ENCODE data around the gene RXFP4.

Gene RXFP4

DNA sequence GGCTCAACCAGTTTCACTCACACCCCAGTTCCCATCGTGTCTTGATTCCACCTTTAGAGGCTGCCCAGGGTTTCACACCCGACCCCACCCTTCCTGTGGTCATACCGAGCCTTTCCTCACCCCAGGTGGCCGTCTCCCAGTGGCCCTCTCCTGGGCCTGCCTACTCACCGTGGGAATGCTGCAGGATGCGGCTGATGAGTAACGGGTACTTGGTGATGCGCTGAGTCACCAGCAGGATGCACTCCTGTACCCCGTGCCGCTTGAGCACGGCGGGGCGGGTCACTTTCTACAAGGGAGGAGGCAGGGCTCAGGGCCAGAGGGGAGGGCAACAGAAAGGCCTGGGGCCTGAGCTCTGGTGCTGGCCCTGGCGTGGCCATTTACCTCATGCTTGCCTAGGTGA is 20.5 kb downstream of the RXFP4 start:
- peak; percentile 89 for DNase-seq

GRCh38 chr1:155962599-155963211 is 21.3 kb downstream of the RXFP4 start:
- DNase-seq, result no peak

DNA sequence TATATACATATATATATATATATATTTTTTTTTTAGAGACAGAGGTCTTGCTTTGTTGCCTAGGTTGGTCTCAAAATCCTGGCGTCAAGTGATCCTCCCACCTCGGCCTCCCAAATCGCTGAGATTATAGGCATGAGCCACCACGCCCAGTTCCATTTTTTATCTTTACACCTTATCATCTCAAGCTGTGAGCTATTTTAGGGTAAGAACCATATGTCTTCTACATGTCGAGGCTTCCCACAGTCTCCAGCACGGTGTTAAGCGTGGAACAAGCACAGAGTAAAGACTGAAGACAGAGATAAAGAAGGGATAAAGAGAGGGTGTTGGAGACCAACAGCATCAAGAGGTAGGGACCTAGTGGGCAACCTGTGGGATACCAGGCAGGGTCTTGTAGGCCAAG is 22.8 kb downstream of the RXFP4 start:
- DNase-seq, result no peak

DNA sequence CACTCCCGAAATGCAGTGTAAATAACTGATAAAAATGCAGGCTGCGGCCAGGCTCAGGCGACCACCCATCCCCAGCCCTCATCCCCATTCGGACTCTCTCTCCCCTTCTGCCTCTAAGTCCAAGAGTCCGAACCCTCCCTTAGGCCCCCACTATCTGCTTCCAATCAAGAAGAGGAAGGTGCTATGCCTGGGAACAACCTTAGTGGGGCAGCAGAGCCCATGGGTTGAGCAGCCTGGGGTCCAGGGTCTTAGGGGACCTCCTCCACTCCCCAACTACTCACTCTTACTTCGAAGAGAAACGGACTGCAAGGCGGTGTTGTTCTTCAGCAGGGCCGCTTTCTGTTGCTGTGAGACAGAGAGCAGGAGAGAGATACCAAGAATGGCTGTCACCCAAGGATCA is 24.7 kb downstream of the RXFP4 start:
- no peak for DNase-seq

- no peak for DNase-seq
Measured at GRCh38 chr1:155966750-155967149, 25.3 kb downstream of the RXFP4 start.

- no peak for DNase-seq
Measured at GRCh38 chr1:155967341-155968050, 26.1 kb downstream of the RXFP4 start.

- no peak for DNase-seq
Measured at GRCh38 chr1:155968051-155968400, 26.6 kb downstream of the RXFP4 start.

- DNase-seq, result peak; percentile 79
Measured at GRCh38 chr1:155968670-155969069, 27.2 kb downstream of the RXFP4 start.

GRCh38 chr1:155969377-155969791 is 27.9 kb downstream of the RXFP4 start:
- DNase-seq, result no peak

DNA sequence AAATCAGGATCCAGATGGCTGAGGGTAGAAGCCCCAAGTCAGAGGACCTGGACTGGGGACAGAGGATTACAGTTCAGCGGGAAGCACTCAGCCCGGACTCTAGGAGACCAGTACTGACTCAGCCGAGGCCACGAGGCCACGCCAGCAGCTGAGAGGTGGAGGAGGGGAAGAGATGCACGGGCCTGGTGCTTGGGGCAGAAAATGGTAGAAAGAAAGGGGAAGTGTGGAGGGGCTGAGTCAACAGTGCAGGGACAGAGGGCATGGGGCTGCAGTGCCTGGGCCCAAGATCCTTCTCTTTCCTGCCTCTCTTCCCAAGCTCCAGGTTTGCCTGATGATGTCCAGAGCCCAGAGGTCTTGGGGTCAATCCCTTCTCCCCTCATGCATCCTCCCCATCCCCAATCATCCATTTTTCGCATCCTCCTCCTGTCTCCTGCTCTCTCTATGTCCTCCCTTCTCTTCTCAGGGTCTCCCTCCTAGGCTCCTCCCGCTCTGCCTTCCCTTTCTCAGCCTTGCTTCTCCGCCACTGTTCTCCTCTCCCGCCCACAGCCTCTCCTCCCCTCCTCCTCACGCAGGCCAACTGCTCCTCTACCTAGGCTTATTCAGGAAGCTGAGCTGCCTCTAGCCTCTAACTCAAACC is 29.2 kb downstream of the RXFP4 start:
- DNase-seq, result peak; percentile 73

DNA sequence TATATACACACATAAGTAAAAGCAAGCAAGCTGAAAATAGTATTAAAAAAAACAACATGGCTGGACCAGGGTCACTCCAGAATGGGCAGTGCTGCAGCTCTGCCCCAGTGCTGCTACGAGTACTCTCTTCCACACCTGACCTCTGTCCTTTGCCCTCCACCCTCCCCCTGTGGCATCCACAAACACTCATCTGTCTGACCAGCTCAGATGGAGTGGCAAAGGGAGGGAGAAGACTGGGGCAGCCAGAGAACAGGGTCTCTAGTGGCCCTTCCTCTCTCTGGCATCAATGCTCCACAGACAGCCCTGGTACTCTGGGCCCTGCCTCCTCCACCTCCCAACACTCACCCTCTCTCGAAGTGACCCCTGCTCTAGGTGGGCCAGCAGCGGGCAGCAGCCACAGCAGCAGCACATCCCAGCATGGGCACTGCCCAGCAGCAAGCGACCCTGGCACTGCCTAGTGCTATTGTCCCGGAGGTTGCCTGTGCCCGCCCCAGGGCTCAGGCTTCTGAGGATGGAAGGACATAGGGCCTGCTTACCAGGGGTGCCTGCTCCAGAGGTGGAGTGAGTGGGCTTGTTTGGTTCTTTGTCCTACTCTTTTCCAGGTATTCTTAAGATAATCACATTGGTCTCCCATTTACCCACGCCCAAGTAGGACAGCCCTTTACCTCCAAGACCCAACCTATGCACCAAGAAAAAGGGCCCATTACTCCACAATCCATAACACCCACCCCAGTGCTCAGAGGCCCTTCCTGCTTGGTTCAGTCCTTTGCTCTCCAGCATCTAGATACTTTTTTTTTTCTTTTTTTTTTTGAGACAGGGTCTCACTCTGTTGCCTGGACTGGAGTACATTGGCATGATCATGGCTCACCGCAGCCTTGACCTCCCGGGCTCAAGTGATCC is 30.7 kb downstream of the RXFP4 start:
- no peak for DNase-seq

DNA sequence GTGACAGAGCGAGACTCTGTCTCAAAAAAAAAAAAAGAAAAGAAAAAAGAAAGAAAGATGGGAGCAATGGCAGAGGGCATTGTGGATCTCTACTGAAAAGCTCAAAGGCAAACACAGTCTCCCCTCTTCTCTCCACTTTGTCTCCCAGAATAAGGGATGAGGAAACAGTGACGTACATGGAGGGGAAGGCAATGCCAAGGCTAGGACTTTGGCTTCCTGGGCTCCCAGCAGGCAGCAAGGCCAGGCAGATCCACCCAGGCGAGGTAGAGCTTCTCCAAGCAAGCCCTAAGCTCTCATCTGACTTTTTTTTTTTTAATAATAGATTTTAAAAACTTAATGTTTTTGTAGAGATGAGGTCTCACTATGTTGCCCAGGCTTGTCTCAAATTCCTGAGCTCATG is 32.3 kb downstream of the RXFP4 start:
- no peak for DNase-seq

DNA sequence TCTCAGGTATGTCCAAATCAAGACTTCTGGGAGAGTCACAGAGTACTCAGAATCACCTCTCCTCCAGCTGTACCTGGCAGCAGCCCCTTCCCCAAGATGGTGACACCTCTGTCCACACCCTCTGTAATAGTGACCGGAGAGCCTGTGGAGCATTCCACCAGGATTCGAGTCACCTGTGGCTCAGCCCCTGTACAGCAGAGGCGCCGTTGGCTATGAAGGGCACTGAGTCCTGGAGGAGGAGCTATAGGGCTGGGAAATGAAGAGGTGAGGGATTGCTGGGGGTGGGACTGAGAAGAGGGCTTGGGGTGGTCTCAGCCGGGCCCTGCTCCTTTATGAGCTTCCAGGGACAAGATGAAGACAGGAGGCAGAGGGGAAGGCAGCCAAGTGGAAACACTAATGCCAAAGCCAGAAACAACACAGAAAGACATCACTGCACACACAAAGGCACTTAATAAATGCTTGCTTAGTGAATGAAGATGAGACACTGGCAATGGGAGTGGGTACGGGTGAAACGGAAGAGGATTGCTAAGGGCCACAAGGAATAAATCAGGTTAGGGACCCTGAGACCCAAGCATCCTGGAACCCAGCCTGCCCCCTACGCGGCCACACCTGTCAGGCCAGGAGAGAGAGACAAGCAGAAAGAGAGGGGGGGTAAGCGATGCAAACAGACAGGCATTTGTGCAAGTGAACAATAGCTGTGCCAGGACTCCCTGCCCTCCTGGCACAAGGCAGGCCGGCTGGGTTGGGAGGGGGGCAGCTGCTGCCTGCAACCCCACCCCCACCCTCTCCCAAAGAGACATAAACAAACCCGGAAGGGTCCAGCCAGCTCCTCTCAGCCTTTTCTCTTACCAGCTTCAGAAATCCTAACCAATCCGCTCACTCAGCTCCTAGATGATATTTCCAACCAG is 33.0 kb downstream of the RXFP4 start:
- no peak for DNase-seq

DNA sequence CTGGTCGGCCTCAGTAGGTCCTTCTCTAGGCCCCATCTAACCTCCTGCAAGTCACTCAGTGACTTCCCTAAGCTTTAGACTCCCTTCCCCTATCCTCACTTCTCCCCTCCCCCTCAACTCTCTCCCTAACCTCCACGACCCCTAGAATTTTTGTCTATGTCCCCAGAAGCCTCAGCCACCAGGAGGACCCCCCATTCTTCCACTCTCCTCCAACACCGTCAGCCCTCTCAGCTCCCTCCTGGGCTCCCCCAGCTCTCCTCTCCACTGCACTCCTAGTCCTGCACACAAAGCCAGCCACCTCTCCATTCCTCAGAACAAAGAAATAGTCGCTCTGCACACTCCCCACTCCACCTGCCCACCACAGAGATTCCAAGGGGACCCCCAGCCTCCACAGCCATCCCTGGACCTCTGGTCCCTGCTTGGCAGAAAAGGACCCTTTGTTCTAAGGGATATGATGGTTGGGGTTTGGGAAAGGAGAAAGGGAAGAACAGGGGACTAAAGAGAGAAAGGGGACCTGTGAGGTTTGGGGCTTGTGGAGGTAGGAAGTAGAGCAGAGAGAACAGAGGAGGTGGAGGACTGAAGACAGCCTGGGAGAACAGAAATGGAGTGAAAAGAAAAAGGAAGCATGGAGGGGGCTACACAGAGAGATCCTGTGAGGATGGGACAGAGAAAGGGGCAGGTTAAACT is 34.1 kb downstream of the RXFP4 start:
- DNase-seq, result no peak

DNA sequence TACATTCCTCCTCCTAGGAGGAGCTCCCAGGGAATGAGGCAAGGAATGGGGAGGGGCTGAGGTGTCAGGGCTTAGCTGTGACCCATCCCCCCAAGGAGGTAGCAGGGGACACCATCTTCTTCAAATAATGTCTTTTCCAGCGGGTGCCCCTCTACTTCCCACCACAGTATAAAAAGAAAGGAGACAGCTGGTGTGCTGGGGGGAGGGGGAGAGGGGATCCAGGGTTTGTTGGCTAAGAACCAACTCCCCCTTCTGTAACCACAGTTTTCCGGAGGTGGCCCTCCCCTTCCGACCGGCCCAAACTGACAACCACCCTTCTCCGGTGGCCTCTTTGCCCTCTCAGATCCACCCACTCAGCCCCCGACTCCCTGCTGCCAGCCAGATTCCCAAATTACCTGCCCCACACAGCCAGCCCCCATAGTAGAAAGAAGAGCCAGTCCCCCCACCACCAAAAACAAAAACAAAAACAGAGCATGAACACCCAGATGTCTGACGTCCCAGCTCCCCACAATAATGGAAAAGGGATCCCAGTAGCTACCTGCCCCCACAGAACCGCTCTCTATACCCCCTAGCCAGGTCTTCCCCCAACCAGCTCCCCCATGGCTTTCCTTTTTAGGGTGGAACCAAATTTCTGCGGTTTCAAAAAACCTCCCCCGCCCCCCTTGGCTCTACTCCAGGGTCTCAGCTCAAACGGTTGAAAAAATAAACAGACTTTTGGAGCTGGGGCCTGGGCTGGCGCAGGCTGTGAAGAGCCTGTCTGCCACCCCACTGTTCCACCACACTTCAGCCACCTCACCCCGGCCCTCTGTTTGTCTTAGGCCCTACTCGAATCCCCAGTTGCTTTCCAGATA is 34.8 kb downstream of the RXFP4 start:
- peak; percentile 87 for DNase-seq

- DNase-seq, result no peak
Measured at GRCh38 chr1:155976913-155977689, 35.7 kb downstream of the RXFP4 start.

DNA sequence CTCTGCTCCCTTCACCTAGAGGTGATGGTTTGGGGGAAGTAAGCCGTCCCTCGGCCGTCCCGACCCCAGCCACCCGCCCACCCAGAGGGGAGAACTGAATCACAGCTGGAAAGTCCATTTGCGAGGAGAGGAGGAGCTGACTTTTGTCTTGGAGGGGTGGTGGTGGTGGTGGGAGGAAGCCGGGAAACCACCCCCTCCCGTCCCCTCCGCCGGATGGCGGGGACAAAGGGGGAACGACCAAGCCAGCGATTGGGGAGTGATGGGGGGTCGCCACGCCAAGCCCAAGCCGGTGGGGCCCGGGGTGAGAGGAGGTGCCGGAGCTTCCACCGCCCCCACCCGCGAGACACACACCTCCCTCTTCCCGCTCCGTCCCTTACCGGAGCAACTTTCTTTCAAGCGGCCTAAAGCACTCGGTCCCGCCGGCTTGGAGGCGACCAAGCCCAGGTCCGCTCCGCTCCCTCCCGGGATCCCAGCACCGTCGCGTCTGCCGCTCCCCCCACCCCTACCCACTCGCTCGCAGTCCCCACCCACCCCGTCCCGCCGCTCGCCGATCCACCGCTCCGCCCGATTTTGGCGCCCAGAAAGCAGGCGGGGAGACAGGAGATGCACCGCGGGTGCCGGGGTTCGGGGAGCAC is 36.4 kb downstream of the RXFP4 start:
- DNase-seq, result no peak

- DNase-seq, result peak; percentile 81
Measured at GRCh38 chr1:155978325-155978972, 37.0 kb downstream of the RXFP4 start, which contains the start of gene ARHGEF2. ARHGEF2 (minus strand) TSS chr1:155978547; CDS start chr1:155978427, 120 bp downstream.

GRCh38 chr1:155978973-155979429 is 37.6 kb downstream of the RXFP4 start:
- DNase-seq, result peak; percentile 45

Data from fibroblast of upper back skin (primary cell).